Neuronal stem cell (in vitro differentiated cells): ENCODE data around the gene ARHGEF17.

Experiments
- DNase-seq: peaks from one replicate; pipeline ENCODE4 v3.0.0-alpha.2; 2013; ENCODE audit warnings: low spot score
- H2AFZ ChIP-seq: one replicate; pipeline ENCODE4 v1.6.1; 2013; ENCODE audit warnings: mild to moderate bottlenecking, low read length, inconsistent platforms
- H2AK5ac ChIP-seq: 2 replicates; pipeline ENCODE4 v1.6.1; 2013; ENCODE audit warnings: low read depth, mild to moderate bottlenecking, inconsistent platforms, low read length, moderate library complexity, mixed read lengths
- H2BK120ac ChIP-seq: 2 replicates; pipeline ENCODE4 v1.6.1; 2013; ENCODE audit warnings: low read depth, mild to moderate bottlenecking, inconsistent platforms, low read length, moderate library complexity, mixed read lengths
- H2BK12ac ChIP-seq: one replicate; pipeline ENCODE4 v1.6.1; 2013; ENCODE audit warnings: low read length, inconsistent platforms
- H2BK15ac ChIP-seq: 2 replicates; pipeline ENCODE4 v1.6.1; 2013; ENCODE audit warnings: mild to moderate bottlenecking, low read length, inconsistent platforms, mixed read lengths
- H2BK5ac ChIP-seq: one replicate; pipeline ENCODE4 v1.6.1; 2013; ENCODE audit warnings: inconsistent platforms, mild to moderate bottlenecking, low read length, moderate library complexity
- H3K14ac ChIP-seq: one replicate; pipeline ENCODE4 v1.6.1; 2013; ENCODE audit warnings: low read length, inconsistent platforms
- H3K18ac ChIP-seq: 2 replicates; pipeline ENCODE4 v1.6.1; 2013; ENCODE audit warnings: low read length, inconsistent platforms
- H3K23ac ChIP-seq: 2 replicates; pipeline ENCODE4 v1.6.1; 2013; ENCODE audit warnings: low read depth, mild to moderate bottlenecking, mixed read lengths, low read length, inconsistent platforms; ENCODE audit not compliant: poor library complexity
- H3K27ac ChIP-seq: replicated peaks from 3 replicates; pipeline ENCODE4 v1.5.1; 2013; ENCODE audit warnings: low read length, inconsistent platforms
- H3K27me3 ChIP-seq, 3 experiments: 2 replicates each; pipeline ENCODE4 v1.6.1; 2013; ENCODE audit warnings: low read length in 3 of 3, mild to moderate bottlenecking in 2 of 3, inconsistent platforms in 1 of 3, low read depth in 1 of 3, mixed read lengths in 1 of 3, moderate library complexity in 1 of 3; ENCODE audit not compliant: control insufficient read depth in 3 of 3, insufficient read depth in 3 of 3
- H3K36me3 ChIP-seq, 2 donors: replicated peaks in 1 of 2; 2 replicates each; pipeline ENCODE4 v1.6.1; 2013; ENCODE audit warnings: low read length in 2 of 2; ENCODE audit not compliant: control insufficient read depth in 2 of 2, insufficient read depth in 2 of 2
- H3K4ac ChIP-seq: 2 replicates; pipeline ENCODE4 v1.6.1; 2013; ENCODE audit warnings: inconsistent platforms, mild to moderate bottlenecking, low read length, moderate library complexity
- H3K4me1 ChIP-seq, 2 donors: 1 replicate in 1 of 2; 2 replicates in 1 of 2; pipeline ENCODE4 v1.6.1; 2013; ENCODE audit warnings: low read length in 2 of 2, low read depth in 1 of 2; ENCODE audit not compliant: control insufficient read depth in 2 of 2, insufficient read depth in 1 of 2
- H3K4me2 ChIP-seq: one replicate; pipeline ENCODE4 v1.6.1; 2013; ENCODE audit warnings: mild to moderate bottlenecking, low read length, inconsistent platforms; ENCODE audit not compliant: insufficient read depth, poor library complexity, severe bottlenecking
- H3K4me3 ChIP-seq, 2 donors: 2 replicates each; pipeline ENCODE4 v1.5.1; 2013; ENCODE audit warnings: low read length in 2 of 2, mild to moderate bottlenecking in 2 of 2, inconsistent platforms in 1 of 2, moderate library complexity in 1 of 2
- H3K79me1 ChIP-seq: one replicate; pipeline ENCODE4 v1.6.1; 2013; ENCODE audit warnings: low read depth, mild to moderate bottlenecking, inconsistent platforms, low read length, moderate library complexity
- H3K9ac ChIP-seq: one replicate; pipeline ENCODE4 v1.6.1; 2013; ENCODE audit warnings: mild to moderate bottlenecking, low read depth, low read length, inconsistent platforms; ENCODE audit not compliant: poor library complexity
- H3K9me3 ChIP-seq, 2 donors: replicated peaks in 1 of 2; 2 replicates each; pipeline versions ENCODE3 to v1.6.1; 2013; ENCODE audit warnings: low read length in 2 of 2, mild to moderate bottlenecking in 2 of 2, inconsistent platforms in 1 of 2, low read depth in 1 of 2, mixed read lengths in 1 of 2, moderate library complexity in 1 of 2; ENCODE audit not compliant: control insufficient read depth in 2 of 2, insufficient read depth in 1 of 2
- H4K8ac ChIP-seq: one replicate; pipeline ENCODE4 v1.6.1; 2013; ENCODE audit warnings: low read depth, mild to moderate bottlenecking, inconsistent platforms, low read length, moderate library complexity
- H4K91ac ChIP-seq: one replicate; pipeline ENCODE4 v1.6.1; 2013; ENCODE audit warnings: low read length, low read depth, mild to moderate bottlenecking, inconsistent platforms; ENCODE audit not compliant: poor library complexity
- WGBS, 2 donors: extraction: QIAGEN DNeasy Blood & Tissue Kit; methylation state at CpG; one replicate each; pipeline ENCODE4 v1.1.7; 2013; ENCODE audit warnings: missing lambda C conversion rate in 2 of 2, mixed read lengths in 1 of 2; ENCODE audit not compliant: insufficient read length in 2 of 2, insufficient replicate concordance in 1 of 2; ENCODE audit errors: extremely low coverage in 2 of 2; 5-methylcytosine and 5-hydroxymethylcytosine counted together

The ARHGEF17 gene

DNA sequence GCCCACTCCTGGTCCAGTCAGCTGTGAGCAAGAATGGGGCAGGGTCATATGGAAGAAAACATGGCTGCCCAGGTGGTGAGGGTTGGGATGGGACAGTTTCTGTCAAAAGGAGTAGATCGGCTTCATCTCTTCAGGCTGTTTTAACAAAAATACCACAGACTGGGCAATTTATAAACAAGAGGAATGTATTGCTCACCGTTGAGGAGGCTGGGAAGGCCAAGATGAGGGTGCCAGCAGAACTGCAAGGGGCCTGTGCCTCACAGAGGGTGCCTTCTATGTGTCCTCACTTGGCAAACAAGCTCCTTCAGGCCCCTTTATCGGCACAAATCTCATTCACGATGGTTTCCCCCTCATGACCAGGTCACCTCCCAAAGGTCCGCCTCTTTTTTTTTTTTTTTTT is 50.0 kb downstream of the ARHGEF17 start:
- Histone ChIP-seq H3K14ac (no peak overlapping the region), H3K27me3 (peaks cover 0 to 2% (median 0%) of the 10 kb centered on the region in 3 experiments), H2AK5ac (no peak overlapping the region), H3K36me3 (peaks cover 64 to 94% of the 10 kb centered on the region in 2 donors), H3K9me3 (no peaks in the 10 kb centered on the region), H3K4ac (no peak overlapping the region), H3K4me3 (no peak overlapping the region), H2BK15ac (no peak overlapping the region), H3K9ac (no peak overlapping the region), H2BK5ac (no peak overlapping the region), H3K4me2 (no peak overlapping the region), H2BK12ac (no peak overlapping the region), H3K4me1 (no peaks in the 10 kb centered on the region), H2BK120ac (no peak overlapping the region), H2AFZ (no peak overlapping the region), H4K8ac (no peak overlapping the region), H3K18ac (no peak overlapping the region), H3K79me1 (peaks cover 4% of the 10 kb centered on the region), H4K91ac (no peak overlapping the region), H3K23ac (no peak overlapping the region), H3K27ac (no peak overlapping the region)
- DNase-seq = no peak
- no CpG with 5 or more reads among the region's 5 CpGs for whole genome bisulfite sequencing, 2 donors

DNA sequence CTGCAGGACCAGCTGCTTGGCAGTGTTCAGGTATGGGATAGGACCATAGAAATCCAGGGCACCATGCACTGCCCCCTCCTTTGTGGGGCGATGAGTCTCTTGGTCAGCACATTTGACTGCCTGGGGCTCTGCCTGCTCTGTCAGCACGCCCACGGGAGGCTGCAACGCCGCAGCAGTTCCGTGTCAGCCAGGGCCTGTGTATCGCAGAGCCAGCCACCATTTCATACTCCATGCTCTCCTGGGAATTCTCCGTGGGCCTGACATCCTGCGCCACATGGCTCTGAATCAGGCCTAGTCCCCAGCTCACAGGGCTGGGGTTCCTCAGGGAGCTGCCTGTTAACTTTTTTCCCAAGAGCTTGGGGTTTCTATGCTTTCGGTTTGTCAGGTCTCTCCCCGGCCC is 51.3 kb downstream of the ARHGEF17 start:
- H4K91ac ChIP-seq = no peak overlapping the region
- no peak overlapping the region for H3K4ac ChIP-seq
- DNase-seq = no peak
- no peak overlapping the region for H2AK5ac ChIP-seq
- H3K18ac ChIP-seq = no peak overlapping the region
- H2BK5ac ChIP-seq = no peak overlapping the region
- H3K23ac ChIP-seq = no peak overlapping the region
- no peak overlapping the region for H4K8ac ChIP-seq
- H3K27me3 ChIP-seq = peaks cover 0 to 2% (median 0%) of the 10 kb centered on the region in 3 experiments
- H2BK12ac ChIP-seq = no peak overlapping the region
- no peak overlapping the region for H3K4me3 ChIP-seq
- H2BK15ac ChIP-seq = no peak overlapping the region
- no CpG with 5 or more reads among the region's 11 CpGs for WGBS, 2 donors
- no peak overlapping the region for H3K4me2 ChIP-seq
- H2AFZ ChIP-seq = no peak overlapping the region
- no peak overlapping the region for H2BK120ac ChIP-seq
- no peak overlapping the region for H3K14ac ChIP-seq
- H3K4me1 ChIP-seq = no peaks in the 10 kb centered on the region
- no peak overlapping the region for H3K9ac ChIP-seq
- H3K27ac ChIP-seq = no peak overlapping the region
- H3K36me3 ChIP-seq = peaks cover 66 to 96% of the 10 kb centered on the region in 2 donors
- no peaks in the 10 kb centered on the region for H3K79me1 ChIP-seq
- no peaks in the 10 kb centered on the region for H3K9me3 ChIP-seq

DNA sequence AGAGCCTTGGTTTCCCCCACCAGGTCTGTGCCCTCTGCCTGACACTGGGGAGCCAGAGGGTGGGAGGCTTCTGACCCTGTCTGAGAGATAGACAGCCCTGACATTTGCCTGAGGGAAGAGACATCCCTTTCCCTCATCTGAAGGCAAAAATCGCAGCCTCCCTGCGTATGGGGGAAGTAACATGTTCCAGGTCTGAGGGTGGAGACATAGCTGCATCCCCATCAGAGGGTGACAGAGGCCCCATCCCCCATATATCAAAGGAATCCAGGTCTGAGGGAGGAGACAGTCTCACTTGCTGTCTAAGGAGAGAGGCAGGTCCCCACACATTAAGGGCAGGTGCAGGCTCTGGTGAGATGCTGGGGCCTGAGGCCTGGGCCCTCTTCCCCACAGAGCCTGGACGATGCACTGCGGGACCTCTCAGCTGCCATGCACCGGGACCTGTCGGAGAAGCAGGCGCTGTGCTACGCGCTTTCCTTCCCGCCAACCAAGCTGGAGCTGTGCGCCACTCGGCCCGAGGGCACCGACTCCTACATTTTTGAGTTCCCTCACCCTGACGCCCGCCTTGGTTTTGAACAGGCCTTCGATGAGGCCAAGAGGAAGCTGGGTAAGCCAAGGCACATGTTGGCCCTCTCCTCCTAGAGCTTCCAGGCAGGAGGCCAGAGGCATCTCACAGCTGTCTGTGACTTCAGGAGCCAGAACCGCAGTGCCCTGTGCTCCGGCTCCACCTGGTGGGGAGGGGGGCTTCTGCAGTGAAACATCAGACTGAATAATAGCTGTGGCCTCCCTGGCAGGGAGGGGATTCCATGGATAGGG is 52.1 kb downstream of the ARHGEF17 start:
- WGBS, 2 donors = no CpG with 5 or more reads among the region's 19 CpGs

DNA sequence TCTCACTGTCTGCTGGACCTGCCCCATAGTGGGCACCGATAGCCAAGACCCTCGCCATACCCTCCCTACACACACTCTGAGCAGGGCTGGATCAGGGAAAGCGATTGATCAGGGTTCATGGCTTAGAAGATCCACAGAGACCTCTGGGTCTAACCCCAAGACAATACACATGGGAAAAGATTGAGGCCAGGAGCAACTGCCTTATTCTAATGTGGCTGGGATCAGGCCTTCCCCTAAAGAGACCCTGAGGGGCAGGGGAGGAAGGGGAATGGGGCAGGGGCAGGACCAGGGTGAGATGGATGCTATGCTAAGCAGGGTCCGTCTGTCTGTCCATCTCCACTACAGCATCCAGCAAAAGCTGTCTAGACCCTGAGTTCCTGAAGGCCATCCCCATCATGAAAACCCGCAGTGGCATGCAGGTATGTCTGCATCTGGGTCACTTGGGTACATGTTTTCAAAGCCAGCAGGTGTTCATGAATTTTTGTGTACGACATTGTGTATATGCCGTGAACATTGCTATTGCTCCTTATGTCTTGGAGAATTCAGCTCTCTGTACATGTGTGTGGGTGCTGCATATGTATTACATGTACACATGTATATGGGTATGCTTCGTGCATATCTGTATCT is 52.8 kb downstream of the ARHGEF17 start:
- no peaks in the 10 kb centered on the region for H3K79me1 ChIP-seq
- H3K4me1 ChIP-seq = no peaks in the 10 kb centered on the region
- H3K4ac ChIP-seq = no peak overlapping the region
- no peak overlapping the region for H2BK12ac ChIP-seq
- no peak overlapping the region for H2AK5ac ChIP-seq
- no peak overlapping the region for H3K27ac ChIP-seq
- no peak for DNase-seq
- no peak overlapping the region for H3K4me3 ChIP-seq
- H2BK120ac ChIP-seq = no peak overlapping the region
- no peak overlapping the region for H2AFZ ChIP-seq
- no peak overlapping the region for H3K23ac ChIP-seq
- no CpG with 5 or more reads among the region's 8 CpGs for WGBS, 2 donors
- no peaks in the 10 kb centered on the region for H3K27me3 ChIP-seq
- no peaks in the 10 kb centered on the region for H3K9me3 ChIP-seq
- no peak overlapping the region for H4K91ac ChIP-seq
- no peak overlapping the region for H3K18ac ChIP-seq
- H3K36me3 ChIP-seq = peaks cover 72 to 98% of the 10 kb centered on the region in 2 donors
- H2BK15ac ChIP-seq = no peak overlapping the region
- H3K4me2 ChIP-seq = no peak overlapping the region
- no peak overlapping the region for H4K8ac ChIP-seq
- H2BK5ac ChIP-seq = no peak overlapping the region
- H3K9ac ChIP-seq = no peak overlapping the region
- H3K14ac ChIP-seq = no peak overlapping the region

More for the DNA sequence above, 52.1 kb downstream of the ARHGEF17 start:
- no peak overlapping the region for H2BK120ac ChIP-seq
- H4K8ac ChIP-seq = no peak overlapping the region
- H3K4ac ChIP-seq = no peak overlapping the region
- no peak overlapping the region for H3K23ac ChIP-seq
- no peaks in the 10 kb centered on the region for H3K9me3 ChIP-seq
- DNase-seq = no peak
- peaks cover 0 to 2% (median 0%) of the 10 kb centered on the region in 3 experiments for H3K27me3 ChIP-seq
- no peak overlapping the region for H3K27ac ChIP-seq
- no peak overlapping the region for H2BK12ac ChIP-seq
- H3K4me3 ChIP-seq = no peak overlapping the region
- H3K79me1 ChIP-seq = no peaks in the 10 kb centered on the region
- H3K4me1 ChIP-seq = no peaks in the 10 kb centered on the region
- H3K36me3 ChIP-seq = peaks cover 70 to 98% of the 10 kb centered on the region in 2 donors
- no peak overlapping the region for H2AK5ac ChIP-seq
- H2BK15ac ChIP-seq = no peak overlapping the region
- H2BK5ac ChIP-seq = no peak overlapping the region
- H4K91ac ChIP-seq = no peak overlapping the region
- no peak overlapping the region for H2AFZ ChIP-seq
- H3K4me2 ChIP-seq = no peak overlapping the region
- H3K9ac ChIP-seq = no peak overlapping the region
- no peak overlapping the region for H3K18ac ChIP-seq
- H3K14ac ChIP-seq = no peak overlapping the region
